IMR-90 (cell line): Measurements from ENCODE around the gene ZNF654. TPM values are rescaled to one million over a fixed set of nuclear protein-coding genes. Genes with fewer than 3 reads are reported as not detected.

Experiments
- ATAC-seq: fragments of 200-7000 bp; cut with Tn5 transposase; 2 replicates; pipeline ENCODE4 v1.9.1; 2020; ENCODE audit warnings: low read depth, mild to moderate bottlenecking, moderate library complexity
- BruUV-seq: library from RNA; stranded (reverse); fragments of 400-500 nt; replicated peaks from 2 replicates; lab custom pipeline; 2021; lab: Mats Ljungman, UMichigan
- CTCF ChIA-PET: fragments of 300-600 bp; formaldehyde crosslinking; extraction: SDS; loops from one replicate; lab custom pipeline; 2021; ENCODE audit warnings: antibody characterized with exemption; lab: Yijun Ruan, JAX
- POLR2A ChIA-PET: fragments of 300-600 bp; sonication (Branson Sonifier 250); formaldehyde crosslinking; loops from one replicate; lab custom pipeline; 2022; ENCODE audit warnings: antibody characterized with exemption; ENCODE audit not compliant: unreplicated experiment; lab: Charles Lee
- DNase-seq: peaks from one replicate; pipeline ENCODE4 v3.0.0; 2013
- H2AFZ ChIP-seq: replicated peaks from 2 replicates; pipeline ENCODE3; 2013; ENCODE audit warnings: low read length, mild to moderate bottlenecking; ENCODE audit not compliant: poor library complexity
- H2AK5ac ChIP-seq: 2 replicates; pipeline ENCODE4 v1.6.1; 2013; ENCODE audit warnings: low read depth, low read length, inconsistent platforms
- H2AK9ac ChIP-seq: replicated peaks from 2 replicates; pipeline ENCODE3; 2013; ENCODE audit warnings: mild to moderate bottlenecking, low read depth, low read length, moderate library complexity; ENCODE audit not compliant: poor library complexity
- H2BK120ac ChIP-seq: 2 replicates; pipeline ENCODE4 v1.6.1; 2013; ENCODE audit warnings: low read depth, low read length, inconsistent platforms
- H2BK15ac ChIP-seq: 3 replicates; pipeline ENCODE4 v1.6.1; 2013; ENCODE audit warnings: low read depth, low read length, inconsistent platforms
- H2BK20ac ChIP-seq: 2 replicates; pipeline ENCODE4 v1.6.1; 2013; ENCODE audit warnings: low read depth, mild to moderate bottlenecking, inconsistent platforms, low read length, moderate library complexity
- H2BK5ac ChIP-seq: 2 replicates; pipeline ENCODE4 v1.6.1; 2013; ENCODE audit warnings: mild to moderate bottlenecking, low read depth, low read length, inconsistent platforms; ENCODE audit not compliant: poor library complexity, severe bottlenecking
- H3K14ac ChIP-seq: replicated peaks from 2 replicates; pipeline ENCODE4 v1.6.1; 2013; ENCODE audit warnings: low read depth, low read length, inconsistent platforms
- H3K18ac ChIP-seq: 2 replicates; pipeline ENCODE4 v1.6.1; 2013; ENCODE audit warnings: low read depth, low read length, control low read depth
- H3K23ac ChIP-seq: 2 replicates; pipeline ENCODE4 v1.6.1; 2013; ENCODE audit warnings: low read depth, low read length, inconsistent platforms
- H3K27ac ChIP-seq: 2 replicates; pipeline ENCODE4 v1.5.1; 2013; ENCODE audit warnings: mild to moderate bottlenecking, control low read depth, low read length; ENCODE audit not compliant: insufficient read depth
- H3K27me3 ChIP-seq: 2 replicates; pipeline ENCODE4 v1.6.1; 2013; ENCODE audit warnings: low read length; ENCODE audit not compliant: control insufficient read depth, insufficient read depth
- H3K36me3 ChIP-seq: 2 replicates; pipeline ENCODE4 v1.6.1; 2013; ENCODE audit warnings: low read length, mixed read lengths; ENCODE audit not compliant: control insufficient read depth, insufficient read depth
- H3K4ac ChIP-seq: 2 replicates; pipeline ENCODE4 v1.6.1; 2013; ENCODE audit warnings: low read depth, low read length, inconsistent platforms
- H3K4me1 ChIP-seq: 2 replicates; pipeline ENCODE4 v1.6.1; 2013; ENCODE audit warnings: low read length, mixed read lengths; ENCODE audit not compliant: control insufficient read depth, insufficient read depth
- H3K4me2 ChIP-seq: 2 replicates; pipeline ENCODE4 v1.6.1; 2013; ENCODE audit warnings: low read depth, mild to moderate bottlenecking, control low read depth, low read length, moderate library complexity
- H3K4me3 ChIP-seq: 2 replicates; pipeline ENCODE4 v1.5.1; 2013; ENCODE audit warnings: low read depth, mild to moderate bottlenecking, control low read depth, low read length, moderate library complexity; ENCODE audit not compliant: insufficient read depth
- H3K56ac ChIP-seq: 2 replicates; pipeline ENCODE4 v1.6.1; 2013; ENCODE audit warnings: low read length, inconsistent platforms; ENCODE audit not compliant: insufficient read depth; ENCODE audit errors: extremely low read depth
- H3K79me1 ChIP-seq, 2 experiments: 2 replicates each; pipeline ENCODE4 v1.6.1; 2013; ENCODE audit warnings: low read length in 2 of 2, inconsistent platforms in 1 of 2, low read depth in 1 of 2
- H3K9ac ChIP-seq: 2 replicates; pipeline ENCODE4 v1.6.1; 2013; ENCODE audit warnings: low read depth, low read length, control low read depth
- H3K9me1 ChIP-seq: 2 replicates; pipeline ENCODE4 v1.6.1; 2013; ENCODE audit warnings: low read length, inconsistent platforms; ENCODE audit not compliant: insufficient read depth
- H3K9me3 ChIP-seq: 2 replicates; pipeline ENCODE4 v1.6.1; 2013; ENCODE audit warnings: low read length; ENCODE audit not compliant: control insufficient read depth, insufficient read depth
- H4K20me1 ChIP-seq: 2 replicates; pipeline ENCODE4 v1.6.1; 2013; ENCODE audit warnings: low read length, inconsistent platforms; ENCODE audit not compliant: insufficient read depth
- H4K5ac ChIP-seq: 2 replicates; pipeline ENCODE4 v1.6.1; 2013; ENCODE audit warnings: mild to moderate bottlenecking, low read depth, low read length, control low read depth
- H4K8ac ChIP-seq, 2 experiments: 2 replicates each; pipeline ENCODE4 v1.6.1; 2013; ENCODE audit warnings: low read depth in 2 of 2, low read length in 2 of 2, control low read depth in 1 of 2, inconsistent platforms in 1 of 2
- H4K91ac ChIP-seq: 2 replicates; pipeline ENCODE4 v1.6.1; 2013; ENCODE audit warnings: low read depth, low read length, inconsistent platforms; ENCODE audit not compliant: insufficient read depth
- POLR2A ChIP-seq: IDR thresholded peaks from 2 replicates; pipeline ENCODE4 v1.6.1; 2012; ENCODE audit warnings: mild to moderate bottlenecking, low read depth, low read length
- WGBS, 2 experiments: methylation state at CpG; one replicate each; pipeline versions ENCODE4 v1.1.5 to v1.1.7; 2013; ENCODE audit warnings: missing lambda C conversion rate in 2 of 2; ENCODE audit not compliant: insufficient read length in 1 of 2; ENCODE audit errors: extremely low coverage in 2 of 2; 5-methylcytosine and 5-hydroxymethylcytosine counted together
- dilution Hi-C: fragments of 300-500 bp; cut with HindIII; formaldehyde crosslinking; loops from one replicate; pipeline ENCODE4 v1.14.3; 2018; ENCODE audit warnings: low sequenced_read_pairs; ENCODE audit not compliant: unreplicated experiment
- in situ Hi-C: fragments of 300-500 bp; cut with MboI; formaldehyde crosslinking; loops from 3 replicates; pipeline ENCODE4 v1.14.3; 2019; ENCODE audit warnings: low sequenced_read_pairs, inconsistent platforms, mixed read lengths
- intact Hi-C: fragments of 100-400 bp; cut with micrococcal nuclease; formaldehyde crosslinking; loops from 2 replicates; pipeline ENCODE4 v1.10.0; 2022
- polyA plus RNA-seq, 3 experiments: library from polyadenylated mRNA; depleted of rRNA; stranded (reverse); fragments of >200 nt; gene quantifications; 2 replicates each; pipeline ENCODE4 v1.2.3, GENCODE V29; 2012; ENCODE audit warnings: low replicate concordance in 1 of 3
- total RNA-seq: library from RNA; depleted of rRNA; stranded (reverse); fragments of >200 nt; gene quantifications from 2 replicates; pipeline ENCODE4 v1.2.3, GENCODE V29; 2012

The ZNF654 gene
- total and polyA plus RNA-seq, 2 of the 4 experiments (the other 2 are of a cell fraction) = 3.3 to 11.5 TPM

GRCh38 chr3:88191872-88192409 is 132.9 kb downstream of the ZNF654 start:
- H3K27me3 ChIP-seq = no peaks in the 10 kb centered on the region
- H2AK9ac ChIP-seq = no peak overlapping the region
- H3K27ac ChIP-seq = no peak overlapping the region
- H2BK15ac ChIP-seq = no peak overlapping the region
- no peaks in the 10 kb centered on the region for H3K4me1 ChIP-seq
- CTCF ChIA-PET = interaction anchor here (0.7 kb wide), 1 partner anchor 882 kb away, joined by 3 read pairs; no protein-coding TSS in a partner anchor
- no peak for TF ChIP-seq POLR2A
- H3K14ac ChIP-seq = no peak overlapping the region
- H3K4me2 ChIP-seq = no peak overlapping the region
- no peak overlapping the region for H4K91ac ChIP-seq
- H3K23ac ChIP-seq = no peak overlapping the region
- ATAC-seq (no peak), DNase-seq (no peak)
- intact Hi-C loops (no loop called here), dilution Hi-C loops (no loop called here), in situ Hi-C loops (no loop called here)
- H3K79me1 ChIP-seq = no peaks in the 10 kb centered on the region
- H3K9ac ChIP-seq = no peak overlapping the region
- no peaks in the 10 kb centered on the region for H3K9me3 ChIP-seq
- H4K8ac ChIP-seq = no peak overlapping the region
- no peak overlapping the region for H3K56ac ChIP-seq
- no TSS peak for BruUV-seq
- H2AFZ ChIP-seq = no peak overlapping the region
- H4K5ac ChIP-seq = no peak overlapping the region
- H3K18ac ChIP-seq = no peak overlapping the region
- no peaks in the 10 kb centered on the region for H3K36me3 ChIP-seq
- H2AK5ac ChIP-seq = no peak overlapping the region
- no peak overlapping the region for H3K4me3 ChIP-seq
- H4K20me1 ChIP-seq = no peaks in the 10 kb centered on the region
- H2BK20ac ChIP-seq = no peak overlapping the region
- no peak overlapping the region for H3K4ac ChIP-seq
- WGBS, 2 experiments = no CpG with 5 or more reads among the region's 4 CpGs
- H2BK5ac ChIP-seq = no peak overlapping the region
- no peak overlapping the region for H2BK120ac ChIP-seq
- POLR2A ChIA-PET = no interaction called here
- no peaks in the 10 kb centered on the region for H3K9me1 ChIP-seq
